Motor neuron (in vitro differentiated cells): ENCODE results near the gene RETN. TPM values are rescaled to one million over a fixed set of nuclear protein-coding genes. Genes with fewer than 3 reads are reported as not detected.

Experiments
- ATAC-seq, 8 experiments: fragments of 200-7000 bp; cut with Tn5 transposase; replicated peaks in 6 of 8; 2 replicates each; pipeline ENCODE4 v1.8.0; 2021; ENCODE audit warnings: mild to moderate bottlenecking in 8 of 8, moderate library complexity in 8 of 8
- H3K27ac ChIP-seq, 2 donors: fragments of 250-450 bp; sonication (Bioruptor Pico); 2 replicates each; pipeline ENCODE4 v1.9.0; 2021; ENCODE audit warnings: antibody characterized with exemption in 2 of 2, mild to moderate bottlenecking in 2 of 2, moderate library complexity in 1 of 2
- H3K4me1 ChIP-seq, 2 donors: fragments of 250-450 bp; sonication (Bioruptor Pico); replicated peaks in 1 of 2; 2 replicates each; pipeline ENCODE4 v1.6.1; 2021; ENCODE audit warnings: antibody characterized with exemption in 2 of 2, mild to moderate bottlenecking in 2 of 2, moderate library complexity in 1 of 2
- H3K4me3 ChIP-seq, 5 donors: fragments of 250-450 bp; sonication (Bioruptor Pico); 2 replicates each; pipeline ENCODE4 v1.9.0; 2021; ENCODE audit warnings: antibody characterized with exemption in 5 of 5, mild to moderate bottlenecking in 5 of 5, moderate library complexity in 4 of 5
- WGBS, 10 experiments: fragments of 450-650 bp; shearing (Covaris generic); methylation state at CpG; one replicate each; pipeline ENCODE4 v1.0.0; 2022; 5-methylcytosine and 5-hydroxymethylcytosine counted together
- in situ Hi-C, 9 experiments: fragments of 400-800 bp; cut with MboI; loops; one replicate each; pipeline ENCODE4 v1.15.0; 2021; ENCODE audit warnings: low sequenced_read_pairs in 9 of 9, low pct_unique_long_range_greater_than_20kb in 2 of 9; ENCODE audit not compliant: unreplicated experiment in 9 of 9
- total RNA-seq, 8 experiments: library from RNA; unstranded; fragments of 300-600 nt; gene quantifications; 2 replicates each; pipeline versions ENCODE4 v1.2.3 to v1.2.4, GENCODE V29; 2022

Gene RETN
- total RNA-seq, 8 experiments from 2014 or later: not detected

- no peak within 1 kb of the TSS for H3K27ac ChIP-seq
- ATAC-seq: no peak
- H3K4me3 ChIP-seq: no peak within 1 kb of the TSS
- in situ Hi-C loops: no loop called here
- no peaks in the 10 kb centered on the region for H3K4me1 ChIP-seq
- 20 to 90% (median 41%) methylated on average over 1 to 10 of the region's 20 CpGs; no CpG with 5 or more reads in 4 of the 10 experiments for WGBS, 10 experiments
Measured at GRCh38 chr19:7701654-7702457, 33.0 kb downstream of the RETN start, which contains the start of gene FCER2. Gene FCER2, minus strand, starts transcription at chr19:7702131. Its CDS starts 2,371 bp downstream, at chr19:7699760.

DNA sequence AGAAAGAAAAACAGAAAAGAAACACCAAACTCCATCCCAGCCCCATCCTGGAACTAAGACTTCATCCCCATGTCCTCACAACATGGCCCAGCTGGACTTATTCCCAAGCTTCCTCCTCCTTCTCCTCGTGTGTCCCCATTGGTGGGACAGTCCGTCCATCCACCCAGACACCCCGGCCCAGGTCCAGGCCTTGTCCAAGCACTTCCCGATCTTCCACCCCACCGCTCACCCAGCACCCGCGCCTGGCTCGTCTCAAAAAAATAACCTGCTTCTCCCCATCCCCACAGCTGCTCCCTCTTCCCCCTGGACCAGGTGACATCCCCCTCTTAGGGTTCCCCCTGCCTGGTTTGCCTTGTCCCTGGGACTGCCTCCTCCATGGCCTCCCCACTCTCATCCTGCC lies 34.5 kb downstream of the RETN start:
- ATAC-seq: no peak
- Histone ChIP-seq H3K27ac (no peak overlapping the region), H3K4me3 (no peak overlapping the region), H3K4me1 (no peaks in the 10 kb centered on the region)
- in situ Hi-C loops: no loop called here
- 50 to 75% methylated on average over 2 to 4 of the region's 8 CpGs; no CpG with 5 or more reads in 8 of the 10 experiments for WGBS, 10 experiments

DNA sequence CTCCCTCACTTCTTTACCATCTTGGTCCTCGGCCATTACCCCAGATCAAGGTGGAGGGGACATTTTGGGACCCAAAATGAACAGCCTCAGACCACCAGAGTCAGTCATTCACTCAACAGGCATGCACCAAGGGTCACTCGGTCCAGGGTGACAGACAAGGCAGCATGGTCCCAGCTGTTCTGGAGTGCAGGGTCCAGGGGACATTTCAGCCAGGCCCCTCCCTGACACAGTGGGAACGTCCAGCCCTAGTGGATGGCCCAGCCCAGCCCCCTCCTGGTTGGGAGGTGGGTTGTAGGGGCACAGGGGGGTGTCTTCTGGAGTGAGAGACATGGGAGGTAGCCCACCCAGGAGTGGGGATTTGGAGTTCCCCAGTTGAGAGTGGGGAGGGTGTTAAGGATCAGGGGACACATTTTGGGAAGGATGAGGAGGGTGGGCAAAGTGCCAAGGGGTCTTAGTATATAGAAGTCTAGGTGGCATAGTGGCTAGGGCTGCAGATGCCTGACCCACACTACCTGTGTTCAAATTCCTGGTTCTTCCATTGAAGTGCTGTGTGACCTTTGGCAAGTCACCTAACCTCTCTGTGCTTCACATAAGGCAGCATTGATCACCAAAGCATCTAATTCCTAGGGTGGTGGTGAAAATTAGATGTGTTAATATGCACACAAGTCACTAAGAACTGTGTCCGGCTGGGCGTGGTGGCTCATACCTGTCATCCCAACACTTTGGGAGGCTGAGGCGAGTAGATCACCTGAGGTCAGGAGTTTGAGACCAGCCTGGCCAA lies 35.6 kb downstream of the RETN start:
- ATAC-seq: no peak
- 33 to 100% (median 79%) methylated on average over 1 to 3 of the region's 6 CpGs; no CpG with 5 or more reads in 4 of the 10 experiments for WGBS, 10 experiments
- in situ Hi-C loops: no loop called here
- no peak overlapping the region for H3K27ac ChIP-seq
- H3K4me1 ChIP-seq: no peaks in the 10 kb centered on the region
- H3K4me3 ChIP-seq: no peak overlapping the region

DNA sequence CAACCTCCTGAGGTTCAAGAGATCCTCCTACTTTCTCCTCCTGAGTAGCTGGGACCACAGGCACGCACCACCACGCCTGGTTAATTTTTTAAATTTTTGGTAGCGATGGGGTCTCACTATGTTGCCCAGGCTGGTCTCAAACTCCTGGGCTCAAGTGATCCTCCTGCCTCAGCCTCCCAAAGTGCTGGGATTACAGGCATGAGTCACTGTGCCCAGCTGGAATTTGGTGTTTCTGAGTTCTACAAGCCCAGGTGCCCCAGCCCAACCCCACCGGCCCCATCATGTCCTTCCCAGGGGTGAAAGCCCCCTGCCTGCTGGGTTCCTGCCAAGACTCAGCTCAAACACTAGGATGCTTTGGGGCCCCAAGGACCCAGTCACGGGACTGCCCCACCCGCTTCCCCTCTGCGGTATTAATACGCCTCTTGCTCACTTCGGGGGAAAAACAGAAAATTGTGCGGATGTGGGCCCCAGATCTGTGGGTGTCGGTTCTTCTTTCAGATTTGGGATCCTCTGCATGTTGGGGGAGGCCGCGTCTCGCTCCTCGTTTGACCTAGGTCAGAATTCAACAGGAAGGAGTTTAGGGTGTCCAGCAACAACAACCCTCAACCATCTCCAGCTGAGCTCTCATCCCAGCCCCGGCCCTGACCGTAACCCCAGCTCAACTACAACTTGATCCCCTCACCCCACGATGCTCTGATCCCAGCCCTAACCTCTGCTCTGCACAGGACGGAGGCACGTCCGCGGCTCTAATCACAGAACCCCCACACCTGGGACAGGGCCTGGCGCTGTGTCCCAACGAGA lies 36.7 kb downstream of the RETN start:
- no peak overlapping the region for H3K27ac ChIP-seq
- ATAC-seq: no peak
- no peak overlapping the region for H3K4me3 ChIP-seq
- in situ Hi-C loops: no loop called here
- 40 to 100% (median 63%) methylated on average over 1 to 5 of the region's 24 CpGs; no CpG with 5 or more reads in 2 of the 10 experiments for WGBS, 10 experiments
- H3K4me1 ChIP-seq: no peaks in the 10 kb centered on the region

DNA sequence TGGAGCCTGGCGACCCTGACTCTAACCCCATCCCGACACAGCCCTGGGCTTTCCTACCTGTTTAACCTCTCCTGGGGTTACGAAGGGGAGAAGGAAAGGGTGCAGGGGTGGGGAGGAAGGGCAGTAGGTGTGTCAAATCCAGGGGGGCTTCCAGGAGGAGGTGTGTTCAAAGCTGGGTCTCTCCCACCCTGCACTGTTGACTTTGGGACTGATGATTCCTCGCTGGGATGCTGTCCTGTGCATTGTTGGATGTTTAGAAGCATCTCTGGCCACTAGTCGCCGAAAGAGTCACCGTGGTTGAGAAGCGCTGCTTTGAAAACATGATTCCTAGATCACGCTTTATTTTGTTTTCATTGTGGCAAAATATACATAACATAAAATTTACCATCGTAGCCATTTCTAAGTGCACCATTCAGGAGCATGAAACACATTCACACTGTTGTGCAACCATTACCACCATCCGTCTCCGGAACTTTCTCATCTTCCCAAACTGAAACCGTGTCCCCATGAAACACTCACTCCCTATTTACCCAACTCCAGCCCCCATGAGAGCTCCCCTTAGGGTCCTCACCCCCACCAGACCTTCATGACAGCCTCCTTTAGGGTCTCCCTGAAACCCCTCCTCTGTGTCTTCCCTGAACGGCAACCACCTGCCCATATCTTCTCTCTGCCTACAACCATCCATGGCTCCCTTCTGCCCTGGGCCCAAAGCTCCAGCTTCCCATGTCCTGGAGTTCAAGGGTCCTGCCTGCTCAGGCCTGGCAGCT lies 37.5 kb downstream of the RETN start:
- H3K4me1 ChIP-seq: no peaks in the 10 kb centered on the region
- no peak for ATAC-seq
- in situ Hi-C loops: no loop called here
- H3K4me3 ChIP-seq: no peak overlapping the region
- H3K27ac ChIP-seq: no peak overlapping the region
- 60 to 81% (median 71%) methylated on average over 1 to 8 of the region's 14 CpGs; no CpG with 5 or more reads in 4 of the 10 experiments for WGBS, 10 experiments

DNA sequence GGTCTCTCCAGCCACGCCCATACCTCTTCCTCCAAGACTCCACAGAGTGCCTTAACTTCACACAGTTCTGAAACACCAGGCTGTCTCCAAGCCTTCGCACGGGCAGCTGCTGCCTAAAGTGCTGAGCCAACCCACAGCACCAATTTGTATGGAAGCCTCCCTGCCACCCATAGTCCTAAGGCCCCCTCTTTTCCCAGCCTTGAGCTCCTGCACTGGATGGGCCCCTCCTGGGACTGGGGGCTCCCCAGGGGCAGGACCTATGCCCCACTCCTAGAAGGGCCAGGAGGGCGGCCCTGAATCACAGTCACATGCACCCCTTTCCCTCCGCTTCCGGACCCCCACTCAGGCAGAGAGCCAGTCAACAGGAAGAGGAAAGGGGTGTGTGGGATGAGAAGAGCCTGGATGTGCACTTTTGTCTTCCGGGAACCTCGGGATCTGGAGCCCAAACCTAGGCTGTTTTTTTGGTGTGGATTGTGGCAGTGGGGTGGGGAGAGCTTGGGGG lies 38.2 kb downstream of the RETN start:
- 0 to 60% (median 33%) methylated on average over 1 to 5 of the region's 8 CpGs; no CpG with 5 or more reads in 5 of the 10 experiments for WGBS, 10 experiments
- ATAC-seq: no peak
- H3K4me1 ChIP-seq: no peaks in the 10 kb centered on the region
- H3K4me3 ChIP-seq: no peak overlapping the region
- H3K27ac ChIP-seq: no peak overlapping the region
- in situ Hi-C loops: no loop called here

DNA sequence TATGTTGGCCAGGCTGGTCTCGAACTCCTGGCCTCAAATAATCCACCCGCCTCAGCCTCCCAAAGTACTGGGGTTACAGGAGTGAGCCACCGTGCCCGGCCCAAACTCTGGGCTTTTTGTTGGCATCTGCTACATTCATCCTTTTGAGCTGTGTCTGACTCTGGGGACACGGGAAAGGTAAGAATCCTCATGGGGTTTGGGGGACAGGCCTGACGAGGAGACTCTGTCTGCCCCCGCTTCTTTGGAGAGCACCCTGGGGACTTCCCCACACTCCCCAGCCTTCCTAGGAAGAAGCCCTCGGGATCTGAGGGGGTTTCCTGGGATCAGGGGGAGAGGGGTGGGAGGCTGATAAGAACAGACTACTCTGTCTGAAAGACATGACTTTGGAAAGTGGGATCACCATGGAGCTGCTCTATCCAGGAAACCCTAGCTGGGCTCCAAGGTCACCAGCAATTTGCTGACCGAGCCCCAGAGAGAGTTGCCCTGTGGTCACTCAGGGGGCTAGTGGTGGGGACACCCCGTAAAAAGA lies 41.1 kb downstream of the RETN start:
- H3K4me3 ChIP-seq: no peak overlapping the region
- H3K4me1 ChIP-seq: no peaks in the 10 kb centered on the region
- no peak for ATAC-seq
- 0 to 80% (median 60%) methylated on average over 1 of the region's 10 CpGs; no CpG with 5 or more reads in 6 of the 10 experiments for WGBS, 10 experiments
- in situ Hi-C loops: no loop called here
- H3K27ac ChIP-seq: no peak overlapping the region

DNA sequence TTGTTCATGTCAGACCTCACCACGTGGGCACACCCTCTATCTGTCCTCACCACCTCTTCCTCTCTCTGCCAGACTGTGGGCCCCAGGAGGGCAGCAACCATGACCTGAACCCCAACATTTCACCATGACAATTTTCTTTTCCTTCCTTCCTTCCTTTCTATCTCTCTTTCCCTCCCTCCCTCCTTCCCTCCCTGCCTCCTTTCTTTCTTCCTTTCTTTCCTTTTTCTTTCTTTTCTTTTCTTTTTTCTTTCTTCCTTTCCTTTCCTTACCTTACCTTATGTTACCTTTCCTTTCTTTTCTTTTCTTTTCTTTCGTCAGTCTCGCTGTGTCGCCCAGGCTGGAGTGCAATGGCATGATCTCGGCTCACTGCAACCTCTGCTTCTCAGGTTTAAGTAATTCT lies 41.8 kb downstream of the RETN start:
- 18 to 90% (median 77%) methylated on average over 3 to 5 of the region's 5 CpGs; no CpG with 5 or more reads in 1 of the 10 experiments for WGBS, 10 experiments
- no peaks in the 10 kb centered on the region for H3K4me1 ChIP-seq
- H3K27ac ChIP-seq: no peak overlapping the region
- no peak for ATAC-seq
- in situ Hi-C loops: no loop called here
- no peak overlapping the region for H3K4me3 ChIP-seq

DNA sequence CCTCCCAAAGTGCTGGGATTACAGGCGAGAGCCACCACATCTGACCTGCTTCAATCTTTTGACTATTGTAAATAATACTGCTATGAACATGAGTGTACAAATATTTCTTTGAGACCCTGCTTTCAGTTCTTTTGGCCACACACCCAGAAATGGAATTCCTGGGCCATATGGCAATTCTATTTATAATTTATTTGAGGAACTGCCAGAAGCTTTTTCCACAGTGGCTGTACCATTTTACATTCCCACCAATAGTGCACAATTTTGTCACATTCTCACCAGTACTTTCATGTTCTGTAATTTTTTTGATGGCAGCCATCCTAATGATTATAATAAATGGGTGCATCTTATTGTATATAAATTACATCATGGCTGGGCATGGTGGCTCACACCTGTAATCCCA lies 46.8 kb downstream of the RETN start:
- ATAC-seq: no peak
- in situ Hi-C loops: no loop called here
- H3K27ac ChIP-seq: no peak overlapping the region
- H3K4me1 ChIP-seq: no peaks in the 10 kb centered on the region
- 40 to 86% methylated on average over 1 of the region's 1 CpG; no CpG with 5 or more reads in 8 of the 10 experiments for WGBS, 10 experiments
- H3K4me3 ChIP-seq: no peak overlapping the region

GRCh38 chr19:7716762-7717161 lies 47.9 kb downstream of the RETN start:
- WGBS, 10 experiments: 0 to 67% (median 54%) methylated on average over 1 of the region's 1 CpG; no CpG with 5 or more reads in 4 of the 10 experiments
- no peaks in the 10 kb centered on the region for H3K4me1 ChIP-seq
- no peak overlapping the region for H3K4me3 ChIP-seq
- ATAC-seq: no peak
- H3K27ac ChIP-seq: no peak overlapping the region
- in situ Hi-C loops: no loop called here

- Histone ChIP-seq H3K4me1 (peaks cover 0 to 3% of the 10 kb centered on the region in 2 donors), H3K4me3 (no peak overlapping the region), H3K27ac (no peak overlapping the region)
- no peak for ATAC-seq
- 0 to 83% (median 40%) methylated on average over 1 to 3 of the region's 8 CpGs; no CpG with 5 or more reads in 5 of the 10 experiments for WGBS, 10 experiments
- in situ Hi-C loops: no loop called here
Measured at GRCh38 chr19:7718668-7719067, 49.8 kb downstream of the RETN start.
